Cerebellar nuclear complex (tissue), 1 donor: ENCODE data around the gene CAPN9.

Source experiments
- DNase-seq, 2 experiments: peaks; one replicate each; lab custom pipeline; 2025; lab: John Stamatoyannopoulos, UW

Gene CAPN9

DNA sequence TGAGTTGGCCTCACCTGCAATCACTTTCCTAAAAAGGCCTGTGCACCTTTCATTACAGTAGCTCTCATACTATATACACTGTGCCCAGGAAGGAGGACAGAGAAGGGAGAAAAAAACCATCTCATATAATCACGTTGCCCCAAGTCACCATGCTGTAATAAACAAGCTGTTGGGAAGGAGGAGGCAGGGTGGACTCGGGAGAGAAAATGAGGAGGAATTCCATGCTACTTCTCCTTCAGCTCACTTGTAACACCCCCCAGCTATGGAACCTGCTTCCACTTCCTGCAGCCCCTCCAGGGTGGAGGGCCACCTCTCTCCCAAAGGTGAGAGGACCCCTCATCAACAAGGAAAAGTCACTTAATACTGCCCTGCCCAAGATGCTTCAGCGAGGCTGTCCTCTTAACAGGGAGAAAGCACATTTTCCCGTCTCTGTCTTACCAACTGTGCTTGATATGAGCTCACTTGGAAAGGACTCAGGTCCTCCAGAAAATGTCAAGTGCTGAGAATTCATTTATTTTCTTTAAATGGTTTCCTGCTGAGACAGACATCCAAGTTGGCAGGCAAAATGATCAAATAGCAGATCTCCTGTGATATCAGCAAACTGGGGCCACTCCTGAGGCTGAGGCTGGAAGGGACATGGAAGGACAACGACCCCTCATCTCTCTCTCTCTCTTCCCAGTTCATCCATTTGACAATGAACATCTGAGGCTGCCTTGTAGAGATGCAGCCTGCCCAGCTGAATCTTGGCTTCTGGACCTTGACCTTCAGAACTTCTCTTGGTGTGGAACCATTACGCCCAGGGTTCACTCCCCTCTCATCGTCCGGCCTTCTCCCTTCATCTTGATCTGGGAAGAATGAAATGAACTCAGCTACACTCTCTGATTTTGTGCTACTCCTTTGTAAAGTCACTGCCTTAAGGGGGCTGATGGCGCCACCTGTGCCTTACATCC, 54.0 kb downstream of the CAPN9 start:
- DNase-seq: no peak

GRCh38 chr1:230804396-230804795, 57.2 kb downstream of the CAPN9 start:
- DNase-seq: no peak

DNA sequence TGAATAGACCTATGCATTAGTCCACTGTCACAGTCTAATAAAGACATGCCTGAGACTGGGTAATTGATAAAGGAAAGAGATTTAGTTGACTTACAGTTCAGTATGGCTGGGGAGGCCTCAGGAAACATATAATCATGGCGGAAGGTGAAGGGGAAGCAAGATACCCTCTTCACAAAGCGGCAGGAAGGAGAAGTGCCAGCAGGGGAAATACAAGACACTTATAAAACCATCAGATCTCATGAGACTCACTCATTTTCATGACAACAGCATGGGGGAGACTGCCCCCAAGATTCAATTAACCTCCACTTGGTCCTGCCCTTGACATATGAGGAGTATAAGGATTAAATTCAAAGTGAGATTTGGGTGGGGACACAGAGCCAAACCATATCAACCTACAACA, 59.4 kb downstream of the CAPN9 start:
- no peak for DNase-seq

- DNase-seq: no peak
Measured at GRCh38 chr1:230807029-230807428, 59.8 kb downstream of the CAPN9 start.

- no peak for DNase-seq
Measured at GRCh38 chr1:230807561-230808280, 60.5 kb downstream of the CAPN9 start.

- DNase-seq: no peak
Measured at GRCh38 chr1:230808281-230808872, 61.2 kb downstream of the CAPN9 start.

DNA sequence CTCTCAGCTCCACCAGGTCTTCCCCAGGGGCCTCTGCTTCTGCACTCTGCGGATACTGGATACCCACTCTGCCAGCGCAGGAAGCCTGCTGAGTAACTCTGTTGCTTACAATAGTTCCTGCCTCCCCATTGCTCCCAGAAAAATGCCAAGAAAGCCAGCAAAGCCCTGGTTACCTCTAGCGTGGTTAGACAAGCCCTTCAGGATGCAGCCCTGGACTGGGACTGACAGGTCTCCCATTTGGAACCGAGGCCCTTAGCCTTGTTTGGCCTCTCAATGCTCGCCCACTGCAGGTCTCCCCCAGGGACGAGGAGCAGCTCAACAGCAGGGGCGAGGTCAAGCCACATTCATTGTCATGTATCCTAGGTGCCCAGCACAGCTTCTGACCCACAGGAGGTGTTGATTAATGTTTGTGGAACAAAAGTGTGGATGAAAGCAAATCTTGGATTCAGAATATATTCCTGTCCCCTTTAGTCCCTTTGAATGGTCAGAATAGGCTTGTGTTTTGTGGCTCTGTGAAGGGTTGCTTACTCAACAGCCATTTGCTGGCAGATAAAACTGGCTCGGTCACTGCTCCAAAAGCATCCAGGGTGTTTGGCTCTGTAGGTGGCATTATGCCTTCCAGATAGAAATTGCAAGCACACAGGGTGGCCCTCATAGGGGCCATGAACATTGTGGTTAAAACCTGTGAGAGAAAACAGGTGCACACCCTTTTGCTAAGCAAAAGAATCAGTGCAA, 62.2 kb downstream of the CAPN9 start:
- no peak for DNase-seq

DNA sequence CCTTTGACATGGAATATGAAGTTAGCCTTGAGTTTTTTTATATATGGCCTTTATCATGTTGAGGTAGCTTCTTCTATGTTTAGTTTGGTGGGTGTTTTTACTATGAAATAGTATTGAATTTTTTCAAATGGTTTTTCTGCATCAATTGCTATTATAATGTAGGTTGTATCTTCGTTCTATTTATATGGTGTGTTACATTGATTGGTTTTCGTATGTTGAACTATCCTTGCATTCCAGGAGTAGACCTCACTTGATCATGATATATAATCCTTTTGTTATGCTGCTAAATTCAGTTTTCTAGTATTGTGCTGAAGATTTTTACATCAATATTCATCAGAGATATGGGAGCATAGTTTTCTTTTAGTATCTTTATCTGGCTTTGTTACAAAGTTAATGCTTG, 65.4 kb downstream of the CAPN9 start:
- DNase-seq: no peak

GRCh38 chr1:230814949-230815692, 67.9 kb downstream of the CAPN9 start:
- no peak for DNase-seq

DNA sequence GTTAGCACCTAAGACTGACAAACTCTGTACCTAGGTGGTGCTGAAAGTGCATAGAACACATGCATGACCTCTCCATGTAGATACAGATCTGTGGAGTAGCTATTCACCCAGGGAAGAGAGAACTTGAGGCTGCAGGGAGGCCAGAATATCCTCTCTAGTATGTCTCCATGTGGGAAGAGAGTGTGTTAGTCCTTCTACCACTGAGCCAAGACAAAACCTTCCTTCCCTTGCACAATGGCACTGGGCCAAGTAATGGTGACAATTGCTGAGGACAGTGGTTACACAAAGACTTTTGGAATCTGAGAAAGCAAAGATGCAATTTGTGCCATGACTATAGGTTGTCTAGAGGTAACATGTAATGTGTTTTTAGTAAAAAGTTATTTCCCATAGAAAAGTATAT, 68.8 kb downstream of the CAPN9 start:
- DNase-seq: no peak

DNA sequence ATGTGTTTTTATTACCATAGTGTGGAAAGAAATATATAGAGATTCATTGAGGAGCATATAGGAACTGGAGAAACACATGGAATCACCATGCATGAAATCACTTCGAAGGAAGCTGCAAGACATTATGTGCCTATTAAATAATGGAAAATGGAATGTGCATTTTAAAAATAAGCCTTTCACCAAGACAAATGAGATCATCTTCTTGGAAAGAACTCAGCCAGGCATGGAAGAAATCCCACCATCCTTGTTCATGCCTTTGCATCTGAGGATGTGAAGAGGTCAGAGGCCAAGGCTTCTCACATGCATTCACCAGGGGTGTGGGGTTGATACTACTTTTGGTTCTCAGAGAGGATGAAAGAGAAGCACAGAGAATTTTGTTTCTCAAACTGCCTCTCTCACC, 71.2 kb downstream of the CAPN9 start:
- no peak for DNase-seq

GRCh38 chr1:230818901-230819300, 71.7 kb downstream of the CAPN9 start:
- no peak for DNase-seq

- DNase-seq: no peak
Measured at GRCh38 chr1:230819976-230820375, 72.8 kb downstream of the CAPN9 start.

DNA sequence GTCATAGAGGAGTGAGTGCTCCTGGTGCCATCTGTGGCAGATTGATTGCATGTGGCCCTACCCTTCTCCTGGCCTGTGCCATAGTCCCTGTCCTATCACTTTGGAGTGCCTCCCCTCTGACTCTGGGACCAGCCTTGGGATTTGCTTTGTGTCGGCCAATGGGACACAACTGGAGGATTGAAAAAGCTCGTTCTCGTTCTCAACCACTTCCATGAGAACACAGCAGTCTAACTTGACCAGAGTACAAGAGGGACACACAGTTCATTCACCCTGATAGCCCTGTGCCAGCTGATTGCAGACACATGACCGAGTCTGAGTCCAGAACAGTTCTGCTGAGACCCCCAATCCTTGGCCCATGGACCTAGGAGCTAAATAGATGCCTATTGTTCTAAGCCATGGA, 73.4 kb downstream of the CAPN9 start:
- DNase-seq: no peak

- DNase-seq: no peak
Measured at GRCh38 chr1:230821346-230821745, 74.2 kb downstream of the CAPN9 start.

DNA sequence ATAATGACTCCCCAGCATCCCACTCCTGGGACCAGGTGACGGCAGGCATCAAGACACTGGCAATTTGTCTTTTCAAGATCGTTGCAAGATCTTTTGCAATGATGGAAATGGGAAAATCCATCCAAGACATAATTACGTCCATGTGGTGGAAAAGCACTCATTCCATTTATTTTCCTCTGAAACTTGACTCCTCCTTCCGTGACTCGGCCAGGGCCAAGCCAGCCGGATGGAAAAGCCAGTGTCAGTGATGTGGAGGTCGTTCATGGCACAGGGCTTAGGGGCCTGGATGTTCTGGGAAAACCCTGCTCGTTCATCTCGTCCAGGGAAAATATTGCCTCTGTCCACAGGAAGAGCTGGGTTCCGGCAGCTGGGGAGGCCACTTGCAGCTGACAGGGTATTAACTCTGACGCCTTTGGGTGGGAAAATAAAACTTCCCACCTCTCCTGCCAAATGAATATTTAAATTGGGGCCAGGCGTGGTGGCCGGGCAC, 74.9 kb downstream of the CAPN9 start:
- no peak for DNase-seq

DNA sequence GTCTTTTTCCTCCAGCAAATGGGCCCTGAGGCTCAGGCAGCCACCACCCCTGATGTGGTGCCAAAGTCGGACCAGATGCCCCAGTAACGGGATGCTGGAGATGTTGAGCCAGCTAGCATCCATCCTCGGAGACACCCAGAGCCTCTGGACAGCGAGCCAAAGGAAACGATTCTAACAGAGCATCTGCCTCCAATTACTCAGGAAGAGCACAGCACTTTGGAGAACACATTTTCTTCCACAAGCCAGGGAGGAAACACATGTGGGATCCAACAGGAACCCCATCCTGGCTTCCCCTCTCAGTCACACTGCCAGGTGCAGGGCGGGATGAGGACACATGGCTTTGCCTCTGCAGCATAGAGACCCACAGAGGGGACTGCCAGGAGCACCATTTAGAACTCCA, 76.2 kb downstream of the CAPN9 start:
- no peak for DNase-seq

GRCh38 chr1:230823931-230824381, 76.8 kb downstream of the CAPN9 start:
- no peak for DNase-seq

- DNase-seq: no peak
Measured at GRCh38 chr1:230824551-230824918, 77.3 kb downstream of the CAPN9 start.

DNA sequence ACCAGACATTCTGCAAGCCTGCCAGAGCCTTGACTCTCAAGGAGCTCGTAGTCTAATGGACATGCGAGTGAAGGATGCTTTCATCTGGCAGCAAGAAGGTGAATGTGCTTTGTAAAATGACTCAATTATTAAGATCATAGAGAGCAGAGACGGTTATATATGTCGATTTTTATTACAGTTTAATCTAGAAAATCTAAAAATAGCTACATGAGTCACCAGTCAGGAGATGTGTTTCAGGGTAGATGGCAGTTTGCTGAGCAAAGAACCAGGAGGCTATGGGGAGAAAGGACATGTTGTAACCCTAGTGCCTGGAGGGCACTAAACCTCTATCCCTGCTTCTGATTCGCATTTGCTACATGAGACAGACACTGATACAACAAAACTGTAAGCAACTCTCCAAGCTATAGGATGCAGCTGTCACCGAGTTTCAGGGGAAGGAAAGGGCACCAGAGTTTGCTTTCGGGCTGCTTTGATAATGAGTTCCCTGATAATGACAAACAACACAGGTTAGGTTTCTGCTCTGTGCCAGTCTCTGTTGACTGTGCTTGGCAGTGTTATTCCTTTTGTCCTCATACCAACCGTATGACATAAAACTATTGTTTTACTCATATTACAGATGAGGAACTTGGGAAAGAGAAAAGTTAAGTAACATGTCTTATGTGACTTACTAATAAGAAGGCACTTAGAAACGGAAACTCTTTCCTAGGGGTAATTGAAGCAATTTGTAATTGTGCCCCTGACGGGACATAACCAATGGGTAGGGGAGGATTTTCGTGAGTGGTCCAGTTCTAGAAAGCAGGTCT, 77.9 kb downstream of the CAPN9 start:
- DNase-seq: no peak
